HG03354 (cell line): Measurements from ENCODE around the gene CT47C1.
A peak's percentile ranks its signal among the peaks of the same experiment; 100 is the strongest.
"Not testable (repeated sequence)": the region's sequence is repeated elsewhere in the genome, so short reads cannot be mapped to it uniquely, and the experiment has no call there.

Experiments
- ATAC-seq: cut with Tn5 transposase; IDR thresholded peaks from one replicate; pipeline ENCODE4 v1.9.1; 2021; ENCODE audit warnings: mild to moderate bottlenecking; ENCODE audit not compliant: unreplicated experiment, poor library complexity, severe bottlenecking

The CT47C1 gene

DNA sequence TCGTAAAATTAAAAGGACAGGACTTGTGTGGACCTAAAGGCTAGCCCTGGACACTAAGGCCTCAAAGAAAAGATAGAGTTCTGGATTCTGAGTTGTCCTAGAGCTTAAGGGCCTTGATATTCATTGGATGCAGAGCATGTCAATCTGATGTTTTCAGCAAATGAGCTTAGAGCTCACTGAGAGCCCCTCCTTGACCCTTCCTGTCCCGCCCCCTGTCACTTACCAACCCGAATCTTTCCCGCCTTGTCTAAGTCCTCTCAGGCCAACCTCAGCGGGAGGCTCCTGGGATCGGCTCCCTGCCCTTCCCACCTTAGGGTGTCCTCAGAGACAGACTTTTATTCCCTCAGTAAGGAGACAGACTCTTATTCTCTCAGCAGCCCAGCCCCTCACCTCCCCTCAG, at the start of gene CT47C1:
CT47C1 (plus strand) TSS at position 250 of the 400 bp plus-strand sequence. CDS start 233 bp downstream, outside the sequence.
- no peak for ATAC-seq

DNA sequence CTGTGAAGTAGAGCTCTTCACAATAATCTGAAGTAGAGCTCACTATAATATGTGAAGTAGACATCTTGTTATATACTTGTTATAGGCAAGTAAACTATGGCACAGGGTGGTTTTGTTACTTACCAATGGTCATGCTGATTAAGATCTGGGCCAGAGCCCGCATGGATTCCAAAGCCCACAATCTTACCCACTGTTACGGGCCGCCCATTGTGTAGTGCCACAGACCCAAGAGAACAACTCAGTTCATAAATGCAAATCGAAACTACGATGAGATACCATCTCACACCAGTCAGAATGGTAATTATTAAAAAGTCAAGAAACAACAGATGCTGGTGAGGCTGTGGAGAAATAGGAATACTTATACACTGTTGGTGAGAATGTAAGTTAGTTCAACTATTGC, 46.9 kb upstream of the CT47C1 start:
- ATAC-seq = no peak

DNA sequence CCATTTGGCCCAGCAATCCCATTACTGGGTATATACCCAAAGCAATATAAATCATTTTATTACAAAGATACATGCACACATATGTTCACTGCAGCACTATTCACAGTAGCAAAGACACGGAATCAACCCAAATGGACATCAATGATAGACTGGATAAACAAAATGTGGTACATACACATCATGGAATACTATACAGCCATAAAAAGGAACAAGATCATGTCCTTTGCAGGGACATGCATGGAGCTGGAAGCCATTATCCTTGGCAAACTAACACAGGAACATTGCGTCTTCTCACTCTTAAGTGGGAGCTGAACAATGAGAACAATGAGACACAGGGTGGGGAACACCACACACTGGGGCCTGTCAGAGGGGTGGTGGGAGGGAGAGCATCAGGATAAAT, 46.4 kb upstream of the CT47C1 start:
- not testable (repeated sequence) for ATAC-seq

DNA sequence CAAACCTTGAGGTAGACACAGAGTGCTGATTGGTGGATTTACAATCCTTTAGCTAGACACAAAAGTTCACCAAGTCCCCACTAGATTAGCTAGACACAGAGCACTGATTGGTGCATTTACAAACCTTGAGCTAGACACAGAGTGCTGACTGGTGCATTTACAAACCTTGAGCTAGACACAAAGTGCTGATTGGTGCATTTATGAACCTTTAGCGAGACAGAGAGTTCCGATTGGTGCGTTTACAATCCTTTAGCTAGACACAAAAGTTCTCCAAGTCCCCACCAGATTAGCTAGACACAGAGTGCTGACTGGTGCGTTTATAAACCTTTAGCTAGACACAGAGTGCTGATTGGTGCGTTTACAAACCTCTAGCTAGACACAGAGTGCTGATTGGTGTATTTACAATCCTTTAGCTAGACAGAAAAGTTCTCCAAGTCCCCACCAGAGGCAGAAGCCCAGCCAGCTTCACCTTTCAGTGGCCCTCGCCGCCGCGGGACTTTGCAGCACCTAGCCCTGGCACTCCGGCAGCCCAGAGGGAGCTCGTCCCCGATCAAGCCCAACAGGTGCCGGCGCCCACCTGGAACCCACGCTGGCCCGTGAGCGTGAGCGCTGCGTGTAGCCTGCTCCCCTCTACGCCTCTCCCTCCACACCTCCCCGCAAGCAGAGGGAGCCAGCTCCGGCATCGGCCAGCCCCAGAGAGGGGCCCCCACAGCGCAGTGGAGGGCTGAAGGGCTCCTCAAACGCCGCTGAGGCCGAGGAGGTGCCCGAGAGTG, 44.6 kb upstream of the CT47C1 start:
- not testable (repeated sequence) for ATAC-seq

DNA sequence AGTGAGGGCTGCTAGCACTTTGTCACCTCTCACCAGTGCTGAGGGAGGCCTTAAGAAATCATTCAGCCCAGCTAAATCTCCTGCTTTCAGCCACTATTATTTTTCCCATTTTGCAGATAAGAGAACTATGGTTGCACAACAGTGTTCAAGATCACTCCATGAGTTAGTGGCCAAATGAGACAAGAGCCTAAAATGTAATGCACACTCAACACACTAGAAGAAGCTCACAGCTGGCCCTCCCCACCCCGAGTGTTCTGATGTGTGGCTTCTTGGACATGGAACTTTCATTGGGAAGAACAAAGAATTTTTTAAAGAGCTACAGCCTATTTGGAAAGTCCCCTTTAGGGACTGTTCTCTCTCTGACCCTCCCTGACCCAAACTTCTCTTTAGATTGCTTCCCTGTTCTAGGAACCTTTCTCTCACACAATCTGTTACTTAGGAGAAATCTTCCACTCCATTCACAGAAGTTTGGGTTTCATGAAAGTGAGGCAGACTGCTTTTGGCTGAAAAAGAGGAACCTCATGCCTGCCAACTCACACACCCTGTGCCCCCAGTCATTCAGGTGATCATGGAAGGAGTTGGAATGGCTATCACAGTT, 44.0 kb upstream of the CT47C1 start:
- no peak for ATAC-seq

DNA sequence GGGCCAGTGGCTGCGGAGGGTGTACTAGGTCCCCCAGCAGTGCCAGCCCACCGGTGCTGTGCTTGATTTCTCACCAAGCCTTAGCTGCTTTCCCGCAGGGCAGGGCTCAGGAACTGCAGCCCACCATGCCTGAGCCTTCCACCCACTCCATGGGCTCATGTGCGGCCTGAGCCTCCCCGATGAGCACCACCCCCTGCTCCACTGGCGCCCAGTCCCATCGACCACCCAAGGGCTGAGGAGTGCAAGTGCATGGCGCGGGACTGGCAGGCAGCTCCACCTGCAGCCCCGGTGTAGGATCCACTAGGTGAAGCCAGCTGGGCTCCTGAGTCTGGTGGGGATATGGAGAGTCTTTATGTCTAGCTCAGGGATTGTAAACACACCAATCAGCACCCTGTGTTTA, 43.1 kb upstream of the CT47C1 start:
- ATAC-seq = not testable (repeated sequence)

DNA sequence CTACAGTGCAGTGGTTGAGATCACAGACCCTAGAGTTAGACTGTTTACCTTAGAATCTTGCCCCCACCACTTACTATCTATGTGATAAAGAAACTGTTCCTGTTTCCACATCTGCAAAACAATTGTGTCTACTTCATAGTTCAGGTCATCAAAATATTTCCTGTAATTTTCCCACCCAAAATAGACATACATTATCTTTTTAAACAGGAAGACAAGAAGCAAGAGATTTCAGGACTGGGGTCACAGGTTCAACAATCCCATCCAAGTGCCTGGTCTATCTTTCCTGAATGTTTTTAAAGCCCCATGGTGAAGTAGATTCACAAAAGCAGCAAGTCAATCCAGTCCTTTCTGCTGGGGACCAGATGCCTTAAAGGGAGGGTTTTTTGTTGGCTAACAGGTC, 41.8 kb upstream of the CT47C1 start:
- no peak for ATAC-seq

DNA sequence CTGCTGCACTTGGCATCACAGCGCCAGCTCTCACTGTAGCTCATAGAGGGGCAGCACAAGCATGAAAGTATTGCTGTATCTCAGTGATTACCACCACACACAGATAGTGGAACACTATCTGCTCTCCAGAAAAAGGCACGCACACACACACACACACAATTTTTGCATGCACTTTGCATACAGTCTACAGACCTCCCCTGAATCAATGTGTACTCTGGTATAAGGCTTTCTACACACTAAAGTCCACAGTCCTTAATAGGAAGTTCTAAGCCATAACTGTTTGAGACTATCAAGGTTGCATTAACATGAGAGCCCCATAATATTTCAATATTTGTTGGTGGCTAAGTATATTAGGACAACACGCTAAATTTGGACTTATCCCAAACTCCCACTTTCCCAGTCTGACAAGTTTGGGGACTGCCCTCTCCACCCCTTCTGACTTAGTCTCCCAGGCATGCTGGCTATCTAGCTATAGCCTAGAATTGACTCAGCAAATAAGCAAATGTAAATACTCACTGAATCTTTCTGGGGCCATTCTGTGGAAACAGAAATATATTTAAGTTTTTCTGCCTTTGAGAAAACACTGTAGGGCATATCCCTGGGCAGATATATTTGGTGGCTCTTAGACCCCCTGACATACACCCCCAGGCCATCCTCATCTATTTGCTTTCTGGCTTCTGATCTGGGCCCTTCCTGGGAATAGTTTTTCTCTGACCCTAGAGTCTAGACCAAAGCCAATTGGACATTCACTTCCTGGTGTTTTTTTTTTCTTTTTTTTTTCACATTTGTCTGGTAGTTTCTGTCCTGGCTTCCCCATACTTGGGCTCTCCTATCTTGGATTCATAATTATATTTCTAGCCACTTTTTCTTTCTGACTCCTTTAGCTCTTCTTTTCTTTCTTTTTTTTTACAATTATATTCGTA, 36.4 kb upstream of the CT47C1 start:
- ATAC-seq = no peak

DNA sequence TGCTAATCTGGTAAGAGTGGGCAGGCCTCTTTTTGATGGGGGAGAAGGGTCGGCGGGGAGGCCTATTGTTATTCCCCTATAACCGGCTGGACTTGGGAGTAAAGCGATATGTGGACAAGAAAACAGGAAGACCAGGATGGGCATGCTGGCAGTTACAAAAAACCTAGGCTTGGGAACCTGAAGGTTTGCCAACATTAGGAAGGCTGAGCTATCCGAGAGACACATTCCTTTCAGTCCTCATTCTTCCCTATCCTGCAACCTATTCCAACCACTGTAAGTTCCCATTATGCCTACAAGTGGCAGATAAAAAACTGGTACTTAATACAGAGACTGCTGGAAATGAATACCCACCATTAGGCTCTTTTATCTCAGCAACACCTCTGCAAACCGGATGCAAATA, 32.4 kb upstream of the CT47C1 start:
- ATAC-seq = no peak

DNA sequence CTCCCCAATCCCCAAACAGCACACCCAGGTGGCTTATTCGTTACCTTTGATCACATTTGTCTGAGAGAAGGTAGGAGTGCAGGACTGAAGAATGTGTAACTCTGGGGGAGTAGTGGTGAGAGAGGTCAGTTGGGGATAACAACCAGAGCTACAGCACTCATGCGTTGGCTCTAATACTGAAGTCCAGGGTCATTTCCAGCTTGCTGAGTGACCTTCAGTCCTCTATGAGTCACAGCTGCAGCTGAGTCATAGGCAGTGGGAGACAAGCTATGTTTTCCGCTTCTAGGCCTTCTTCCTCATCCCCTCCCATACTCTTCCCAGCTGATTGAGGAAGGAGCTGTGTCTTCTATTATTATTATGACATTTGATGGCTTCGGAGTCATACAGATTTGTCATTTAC, 31.6 kb upstream of the CT47C1 start:
- no peak for ATAC-seq

DNA sequence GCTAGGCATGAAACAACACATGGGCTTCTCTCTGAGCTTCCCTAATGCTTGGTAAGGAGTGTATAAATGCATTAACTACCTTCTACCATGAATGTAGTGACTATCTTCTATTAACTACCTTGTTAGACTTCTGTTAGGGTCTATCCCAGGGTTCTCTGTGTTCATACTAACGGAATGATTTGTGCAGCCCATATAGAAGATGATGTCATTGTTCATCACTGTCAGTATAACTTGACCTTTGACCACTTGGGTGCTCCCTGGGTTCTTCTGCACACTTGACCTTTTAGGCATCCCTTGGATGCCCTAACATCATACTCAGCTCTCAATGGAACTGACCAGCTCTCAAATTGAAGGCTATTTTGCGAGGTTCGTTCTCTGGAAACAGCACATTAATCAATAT, 30.8 kb upstream of the CT47C1 start:
- ATAC-seq = no peak

DNA sequence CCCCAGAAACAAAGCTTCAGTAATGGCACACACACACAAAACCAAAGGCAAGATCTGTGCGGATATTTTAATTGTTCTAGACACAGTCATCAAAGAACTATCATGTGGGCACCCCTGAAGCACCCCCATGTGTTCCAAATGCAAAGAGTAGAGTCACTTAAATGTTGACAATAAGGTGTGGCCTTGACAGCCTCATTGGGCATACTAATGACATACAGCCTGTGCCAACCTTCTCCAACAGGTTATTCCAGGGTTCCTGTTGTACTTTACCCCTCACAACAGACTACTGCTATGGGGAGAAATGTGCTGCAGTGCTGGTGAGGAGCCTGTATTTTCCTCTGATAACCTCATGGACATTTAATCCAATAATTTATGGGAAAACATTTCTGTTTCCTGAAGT, 29.8 kb upstream of the CT47C1 start:
- no peak for ATAC-seq

DNA sequence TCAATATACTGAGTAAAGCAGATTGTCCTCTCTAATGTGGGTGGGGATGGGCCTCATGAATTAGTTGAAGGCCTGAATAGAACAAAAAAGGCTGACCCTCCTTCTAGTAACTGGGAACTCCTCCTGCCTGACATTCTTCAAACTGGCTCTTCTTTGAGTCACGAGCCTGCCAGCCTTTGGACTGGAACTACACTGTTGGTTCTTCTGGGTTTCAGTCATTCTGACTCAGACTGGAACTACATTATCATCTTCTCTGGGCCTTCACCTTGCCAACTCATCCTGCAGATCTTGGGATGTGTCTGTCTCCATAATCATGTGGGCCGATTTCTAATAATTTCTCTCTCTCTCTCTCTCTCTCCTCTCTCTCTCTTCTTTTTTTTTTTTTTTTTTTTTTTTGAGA, 26.9 kb upstream of the CT47C1 start:
- no peak for ATAC-seq

DNA sequence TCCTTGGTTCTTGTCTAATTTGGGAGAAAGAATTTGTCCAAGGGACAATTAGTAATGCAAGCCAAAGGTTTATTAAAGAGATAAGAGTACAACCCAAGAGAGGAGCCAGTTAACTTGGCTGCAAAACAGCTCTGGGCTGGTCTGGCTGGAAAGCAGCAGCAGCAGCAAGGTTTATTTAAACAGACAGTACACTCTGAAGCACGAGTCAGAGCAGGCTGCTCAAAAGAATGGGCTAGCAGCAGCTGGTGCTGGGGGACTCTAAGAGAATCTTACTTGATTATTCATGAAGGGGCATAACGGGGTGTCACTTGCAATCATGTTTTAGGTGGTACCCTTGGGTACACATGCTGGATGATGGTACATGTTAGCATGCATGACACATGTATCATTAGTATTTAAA, 17.1 kb upstream of the CT47C1 start:
- no peak for ATAC-seq

DNA sequence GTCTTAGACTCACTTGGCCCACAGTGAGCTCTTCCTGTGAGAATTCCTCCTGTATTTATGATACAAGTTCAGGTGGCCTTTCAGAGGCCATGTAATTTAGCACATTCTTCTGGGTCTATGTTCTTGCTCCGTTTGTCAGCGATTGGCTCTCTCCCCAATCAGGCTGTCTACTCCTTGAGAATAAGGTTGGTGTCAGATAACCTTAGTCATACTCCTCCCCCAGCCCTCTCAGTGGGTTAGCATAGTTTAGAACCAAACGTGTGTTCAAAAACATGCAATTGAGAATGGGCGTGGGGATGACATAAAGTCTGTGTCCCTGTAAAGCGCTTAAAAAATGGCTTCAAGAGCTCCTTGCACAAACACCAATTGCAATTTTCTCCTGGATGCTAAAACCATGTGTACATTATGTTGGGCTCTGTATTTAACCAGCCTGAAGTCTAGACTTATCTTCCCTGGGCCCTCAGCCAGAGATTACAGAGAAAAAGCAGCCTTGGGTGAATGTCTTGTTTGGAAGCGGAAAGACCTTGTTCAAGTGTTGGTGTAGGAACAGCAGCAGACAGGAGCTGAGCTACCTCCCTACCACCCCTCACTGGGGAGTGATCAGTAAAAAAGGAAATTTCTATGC, 9.9 kb upstream of the CT47C1 start:
- no peak for ATAC-seq

DNA sequence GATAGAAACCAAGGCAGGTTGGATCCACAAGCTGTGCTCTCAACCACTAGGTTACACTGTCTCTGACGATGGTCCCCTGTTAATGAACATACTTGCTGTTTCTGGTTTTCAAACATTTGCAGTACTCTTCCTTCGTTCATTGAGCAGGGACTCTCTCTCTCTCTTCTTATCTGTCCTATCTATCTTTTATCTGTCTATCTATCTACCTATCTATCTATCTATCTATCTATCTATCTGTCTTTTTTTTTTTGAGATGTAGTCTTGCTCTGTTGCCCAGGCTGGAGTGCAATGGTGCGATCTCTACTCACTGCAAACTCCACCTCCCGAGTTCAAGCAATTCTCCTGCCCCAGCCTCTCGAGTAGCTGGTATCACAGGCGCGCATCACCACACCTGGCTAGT, 9.4 kb upstream of the CT47C1 start:
- no peak for ATAC-seq

DNA sequence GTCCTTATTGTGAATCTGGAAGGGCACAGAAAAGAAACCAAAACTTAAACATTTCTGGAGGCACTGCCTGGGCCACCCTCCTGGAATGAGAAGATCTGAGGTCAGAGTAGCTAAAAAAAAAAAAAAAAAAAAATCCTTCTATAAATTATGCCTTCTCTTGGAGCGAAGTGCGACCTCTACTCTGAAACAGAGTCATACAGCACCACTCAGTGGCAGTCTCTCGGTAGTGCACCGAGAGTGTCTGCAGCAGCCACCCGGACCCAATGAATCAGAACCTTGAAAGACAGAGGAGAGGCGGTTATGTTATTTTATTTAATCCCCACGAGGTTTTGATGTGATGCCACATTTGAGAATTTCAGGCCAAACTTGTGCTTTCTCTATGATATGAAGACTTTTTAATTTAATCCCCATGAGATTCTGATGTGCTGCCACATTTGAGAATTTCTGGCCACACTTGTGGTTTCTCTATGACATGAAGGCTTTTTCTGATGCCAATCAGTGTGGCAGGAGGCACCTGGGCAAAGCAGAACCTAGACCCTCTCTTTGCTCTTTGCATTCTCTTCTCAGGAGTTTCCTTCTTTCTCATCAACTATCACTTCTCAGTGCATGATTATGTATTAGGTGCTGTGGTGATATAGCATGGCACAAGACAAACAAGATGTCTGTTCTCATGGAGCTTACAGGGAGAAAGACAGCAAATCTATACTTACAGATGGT, 5.6 kb upstream of the CT47C1 start:
- ATAC-seq = peak; percentile 48

DNA sequence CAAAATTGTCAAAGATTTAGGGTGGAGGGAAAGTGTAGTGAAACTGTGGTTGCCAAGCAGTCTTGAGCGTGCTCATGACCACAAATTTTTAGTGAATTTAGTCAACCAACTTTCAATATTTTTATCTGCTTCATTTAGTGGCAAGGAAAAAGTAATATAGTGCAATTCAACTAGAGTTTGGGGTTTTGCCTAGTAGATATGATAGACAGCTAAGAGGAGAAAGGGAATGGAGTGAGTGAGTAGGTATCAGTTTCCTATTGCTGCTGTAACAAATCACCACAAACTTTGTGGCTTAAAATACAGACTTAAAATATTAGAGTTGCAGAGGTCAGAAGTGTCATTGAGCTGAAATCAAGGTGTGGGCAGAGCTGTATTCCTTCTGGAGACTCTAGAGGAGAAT, 3.7 kb upstream of the CT47C1 start:
- no peak for ATAC-seq

DNA sequence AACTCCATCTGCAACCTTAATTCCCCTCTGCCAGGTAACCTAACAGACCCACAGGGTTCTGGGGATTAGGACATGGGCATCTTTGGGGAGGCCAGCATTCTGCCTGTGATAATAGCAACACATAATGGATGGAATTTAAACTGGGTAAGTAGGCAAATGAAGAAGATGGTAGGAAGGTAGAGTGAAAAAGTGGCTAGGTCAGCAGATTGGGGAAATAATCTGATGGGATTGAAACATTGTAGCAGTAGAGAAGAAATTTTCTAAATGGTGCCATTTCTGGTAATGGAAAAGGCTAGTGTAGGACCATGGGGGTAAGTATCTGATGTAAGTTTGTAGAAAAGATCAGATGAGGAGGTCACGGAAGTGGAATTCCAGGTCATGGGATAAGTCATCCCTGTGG, 3.0 kb upstream of the CT47C1 start:
- no peak for ATAC-seq

DNA sequence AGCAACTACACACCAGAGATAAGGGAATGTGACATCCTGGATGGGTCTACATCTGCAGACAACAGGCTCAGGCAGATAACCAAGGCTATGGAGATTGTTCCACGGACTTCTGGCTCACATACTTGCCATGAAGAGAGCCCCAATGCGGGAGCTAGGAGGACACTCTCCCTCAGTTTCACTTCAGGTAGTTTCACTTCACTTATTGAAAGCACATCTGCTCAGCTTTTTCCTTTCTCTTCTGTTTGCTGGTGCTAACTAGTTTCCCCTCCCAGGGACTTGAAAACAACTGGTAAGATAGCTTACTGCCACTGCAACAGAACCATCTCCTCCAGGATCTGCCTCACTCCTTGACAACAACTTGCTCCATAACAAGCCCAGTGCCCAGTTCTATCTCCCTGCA, 1.4 kb upstream of the CT47C1 start:
- ATAC-seq = peak; percentile 81
